Measurements from ENCODE around the gene C4B. TPM values are rescaled to one million over a fixed set of nuclear protein-coding genes. Genes with fewer than 3 reads are reported as not detected.

C4B gene
- total and polyA plus RNA-seq, 9 of the 15 experiments (the other 6 are each of a cell fraction or from before 2014, with no cell fraction given) = 0.32 to 8.8 (median 5.4) TPM

DNA sequence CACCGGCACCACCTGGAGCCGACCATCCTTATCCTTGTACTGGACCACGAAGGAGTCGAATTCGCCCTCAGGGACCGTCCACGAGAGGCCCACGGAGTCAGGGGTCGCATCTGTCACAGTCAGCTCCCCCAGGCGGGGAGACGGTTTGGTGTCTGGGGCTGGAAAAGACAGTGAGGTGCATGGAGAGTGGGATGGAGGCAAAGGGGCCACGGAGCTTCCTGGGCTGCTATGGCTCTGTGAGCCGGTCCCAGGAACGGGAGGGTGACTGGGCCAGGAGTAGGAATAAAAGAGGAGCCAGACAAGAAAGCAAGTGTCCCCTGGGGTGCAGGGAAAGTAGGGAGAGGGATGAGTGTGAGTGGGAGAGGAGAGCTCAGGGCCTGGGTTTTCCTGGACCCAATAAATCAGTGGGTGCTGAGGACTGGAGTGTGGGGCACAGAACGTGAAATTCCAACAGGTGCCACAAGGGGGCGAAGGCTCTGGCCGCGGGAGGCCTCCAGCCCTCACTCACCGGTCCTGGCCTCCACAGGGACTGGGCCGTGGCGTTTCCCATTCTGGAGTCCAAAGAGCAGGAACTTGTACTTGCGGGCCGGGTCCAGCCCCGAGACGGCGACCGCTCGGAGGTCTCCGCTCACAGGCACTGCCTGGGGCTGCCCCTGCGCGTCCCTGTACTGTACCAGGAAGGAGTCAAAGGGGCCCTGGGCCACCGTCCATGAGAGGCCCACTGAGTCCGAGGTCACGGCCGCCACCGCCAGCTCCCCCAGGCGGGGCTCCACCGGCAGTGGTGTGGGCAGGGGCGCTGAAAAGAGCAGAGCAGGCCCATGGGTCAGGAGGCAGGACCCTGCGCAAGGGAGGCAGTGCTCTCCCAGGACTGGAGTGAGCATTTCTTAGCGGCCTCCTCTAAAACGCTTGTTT is 33.5 kb downstream of the C4B start (continued):
- TF ChIP-seq, protein P1, sequence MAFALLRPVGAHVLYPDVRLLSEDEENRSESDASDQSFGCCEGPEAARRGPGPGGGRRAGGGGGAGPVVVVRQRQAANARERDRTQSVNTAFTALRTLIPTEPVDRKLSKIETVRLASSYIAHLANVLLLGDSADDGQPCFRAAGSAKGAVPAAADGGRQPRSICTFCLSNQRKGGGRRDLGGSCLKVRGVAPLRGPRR (CRISPR knock-in tag; IDR thresholded peaks at IDR 0.05) = 0 out of 2 replicates have a peak, but pooled peaks have one; percentile 31
- TF ChIP-seq, protein P2, sequence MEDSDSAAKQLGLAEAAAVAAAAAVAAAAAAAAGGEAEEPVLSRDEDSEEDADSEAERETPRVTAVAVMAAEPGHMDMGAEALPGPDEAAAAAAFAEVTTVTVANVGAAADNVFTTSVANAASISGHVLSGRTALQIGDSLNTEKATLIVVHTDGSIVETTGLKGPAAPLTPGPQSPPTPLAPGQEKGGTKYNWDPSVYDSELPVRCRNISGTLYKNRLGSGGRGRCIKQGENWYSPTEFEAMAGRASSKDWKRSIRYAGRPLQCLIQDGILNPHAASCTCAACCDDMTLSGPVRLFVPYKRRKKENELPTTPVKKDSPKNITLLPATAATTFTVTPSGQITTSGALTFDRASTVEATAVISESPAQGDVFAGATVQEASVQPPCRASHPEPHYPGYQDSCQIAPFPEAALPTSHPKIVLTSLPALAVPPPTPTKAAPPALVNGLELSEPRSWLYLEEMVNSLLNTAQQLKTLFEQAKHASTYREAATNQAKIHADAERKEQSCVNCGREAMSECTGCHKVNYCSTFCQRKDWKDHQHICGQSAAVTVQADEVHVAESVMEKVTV (CRISPR knock-in tag; IDR thresholded peaks at IDR 0.05) = peak; percentile 13; the same call in 1 of the 2 replicates
- peak; percentile 67 for TF ChIP-seq MYC (IDR thresholded peaks at IDR 0.05; ENCODE audit: low read depth, low read length)
- 0 out of 2 replicates have a peak, but pooled peaks have one; percentile 20 for TF ChIP-seq MYC (CRISPR knock-in tag; IDR thresholded peaks at IDR 0.05; ENCODE audit: borderline replicate concordance, low read depth)
- TF ChIP-seq ZNF79 (CRISPR knock-in tag; IDR thresholded peaks at IDR 0.05; ENCODE audit: low read depth) = 0 out of 2 replicates have a peak, but pooled peaks have one; percentile 11
- peak; percentile 77 for TF ChIP-seq SMC3 (conservative IDR thresholded peaks at IDR 0.05; ENCODE audit: insufficient read depth, low read depth, low read length)
- 0 out of 2 replicates have a peak, but pooled peaks have one; percentile 65 for TF ChIP-seq KAT7 (CRISPR knock-in tag; IDR thresholded peaks at IDR 0.05; ENCODE audit: borderline replicate concordance)
- TF ChIP-seq PHB2 (IDR thresholded peaks at IDR 0.05; ENCODE audit: low read depth) = 0 out of 2 replicates have a peak, but pooled peaks have one; percentile 21
- TF ChIP-seq PHF8 (IDR thresholded peaks at IDR 0.05; ENCODE audit: borderline replicate concordance, low read length) = peak; percentile 12; the same call in 1 of the 2 replicates
- TF ChIP-seq, protein P3, sequence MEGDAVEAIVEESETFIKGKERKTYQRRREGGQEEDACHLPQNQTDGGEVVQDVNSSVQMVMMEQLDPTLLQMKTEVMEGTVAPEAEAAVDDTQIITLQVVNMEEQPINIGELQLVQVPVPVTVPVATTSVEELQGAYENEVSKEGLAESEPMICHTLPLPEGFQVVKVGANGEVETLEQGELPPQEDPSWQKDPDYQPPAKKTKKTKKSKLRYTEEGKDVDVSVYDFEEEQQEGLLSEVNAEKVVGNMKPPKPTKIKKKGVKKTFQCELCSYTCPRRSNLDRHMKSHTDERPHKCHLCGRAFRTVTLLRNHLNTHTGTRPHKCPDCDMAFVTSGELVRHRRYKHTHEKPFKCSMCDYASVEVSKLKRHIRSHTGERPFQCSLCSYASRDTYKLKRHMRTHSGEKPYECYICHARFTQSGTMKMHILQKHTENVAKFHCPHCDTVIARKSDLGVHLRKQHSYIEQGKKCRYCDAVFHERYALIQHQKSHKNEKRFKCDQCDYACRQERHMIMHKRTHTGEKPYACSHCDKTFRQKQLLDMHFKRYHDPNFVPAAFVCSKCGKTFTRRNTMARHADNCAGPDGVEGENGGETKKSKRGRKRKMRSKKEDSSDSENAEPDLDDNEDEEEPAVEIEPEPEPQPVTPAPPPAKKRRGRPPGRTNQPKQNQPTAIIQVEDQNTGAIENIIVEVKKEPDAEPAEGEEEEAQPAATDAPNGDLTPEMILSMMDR (IDR thresholded peaks at IDR 0.05 in 2 of 3, conservative IDR thresholded peaks at IDR 0.05 in 1 of 3; ENCODE audit: insufficient read depth in 2 of 3, low read depth in 1 of 3, low read length in 3 of 3) = peak; percentile 91 to 97 (median 91)
- TF ChIP-seq HDAC1 (IDR thresholded peaks at IDR 0.05) = peak in 1 of 2 experiments; percentile 48; a peak in 1 of 4 replicates
- peak; percentile 52; the same call in 1 of the 2 replicates for TF ChIP-seq MTA1 (IDR thresholded peaks at IDR 0.05; ENCODE audit: borderline replicate concordance)
- no peak; the same call in 1 of the 2 replicates for TF ChIP-seq SMAD3 (CRISPR knock-in tag; conservative IDR thresholded peaks at IDR 0.05)
- 0 out of 2 replicates have a peak, but pooled peaks have one; percentile 25 for TF ChIP-seq BRD4 (IDR thresholded peaks at IDR 0.05)
- TF ChIP-seq, protein P4, sequence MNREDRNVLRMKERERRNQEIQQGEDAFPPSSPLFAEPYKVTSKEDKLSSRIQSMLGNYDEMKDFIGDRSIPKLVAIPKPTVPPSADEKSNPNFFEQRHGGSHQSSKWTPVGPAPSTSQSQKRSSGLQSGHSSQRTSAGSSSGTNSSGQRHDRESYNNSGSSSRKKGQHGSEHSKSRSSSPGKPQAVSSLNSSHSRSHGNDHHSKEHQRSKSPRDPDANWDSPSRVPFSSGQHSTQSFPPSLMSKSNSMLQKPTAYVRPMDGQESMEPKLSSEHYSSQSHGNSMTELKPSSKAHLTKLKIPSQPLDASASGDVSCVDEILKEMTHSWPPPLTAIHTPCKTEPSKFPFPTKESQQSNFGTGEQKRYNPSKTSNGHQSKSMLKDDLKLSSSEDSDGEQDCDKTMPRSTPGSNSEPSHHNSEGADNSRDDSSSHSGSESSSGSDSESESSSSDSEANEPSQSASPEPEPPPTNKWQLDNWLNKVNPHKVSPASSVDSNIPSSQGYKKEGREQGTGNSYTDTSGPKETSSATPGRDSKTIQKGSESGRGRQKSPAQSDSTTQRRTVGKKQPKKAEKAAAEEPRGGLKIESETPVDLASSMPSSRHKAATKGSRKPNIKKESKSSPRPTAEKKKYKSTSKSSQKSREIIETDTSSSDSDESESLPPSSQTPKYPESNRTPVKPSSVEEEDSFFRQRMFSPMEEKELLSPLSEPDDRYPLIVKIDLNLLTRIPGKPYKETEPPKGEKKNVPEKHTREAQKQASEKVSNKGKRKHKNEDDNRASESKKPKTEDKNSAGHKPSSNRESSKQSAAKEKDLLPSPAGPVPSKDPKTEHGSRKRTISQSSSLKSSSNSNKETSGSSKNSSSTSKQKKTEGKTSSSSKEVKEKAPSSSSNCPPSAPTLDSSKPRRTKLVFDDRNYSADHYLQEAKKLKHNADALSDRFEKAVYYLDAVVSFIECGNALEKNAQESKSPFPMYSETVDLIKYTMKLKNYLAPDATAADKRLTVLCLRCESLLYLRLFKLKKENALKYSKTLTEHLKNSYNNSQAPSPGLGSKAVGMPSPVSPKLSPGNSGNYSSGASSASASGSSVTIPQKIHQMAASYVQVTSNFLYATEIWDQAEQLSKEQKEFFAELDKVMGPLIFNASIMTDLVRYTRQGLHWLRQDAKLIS (CRISPR knock-in tag; IDR thresholded peaks at IDR 0.05) = 0 out of 2 replicates have a peak, but pooled peaks have one; percentile 24
- TF ChIP-seq, protein P5, sequence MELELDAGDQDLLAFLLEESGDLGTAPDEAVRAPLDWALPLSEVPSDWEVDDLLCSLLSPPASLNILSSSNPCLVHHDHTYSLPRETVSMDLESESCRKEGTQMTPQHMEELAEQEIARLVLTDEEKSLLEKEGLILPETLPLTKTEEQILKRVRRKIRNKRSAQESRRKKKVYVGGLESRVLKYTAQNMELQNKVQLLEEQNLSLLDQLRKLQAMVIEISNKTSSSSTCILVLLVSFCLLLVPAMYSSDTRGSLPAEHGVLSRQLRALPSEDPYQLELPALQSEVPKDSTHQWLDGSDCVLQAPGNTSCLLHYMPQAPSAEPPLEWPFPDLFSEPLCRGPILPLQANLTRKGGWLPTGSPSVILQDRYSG (tag; conservative IDR thresholded peaks at IDR 0.05; ENCODE audit: low read depth) = 0 out of 2 replicates have a peak, but pooled peaks have one; percentile 41

Measured in K562 (cell line).